HepG2 (cell line): ENCODE measurements around the gene PDIA5. TPM values are rescaled to one million over a fixed set of nuclear protein-coding genes. Genes with fewer than 3 reads are reported as not detected.

Experiments used
- ATAC-seq: fragments of 200-7000 bp; cut with Tn5 transposase; 3 replicates; pipeline ENCODE4 v1.9.1; 2020; ENCODE audit warnings: mild to moderate bottlenecking, moderate library complexity
- BruUV-seq: library from RNA; stranded (reverse); fragments of 400-500 nt; replicated peaks from 2 replicates; lab custom pipeline; 2021; lab: Mats Ljungman, UMichigan
- CTCF ChIA-PET: fragments of 300-600 bp; formaldehyde crosslinking; extraction: SDS; loops from one replicate; lab custom pipeline; 2021; ENCODE audit warnings: low total read pairs, inconsistent platforms, low intra/inter-chr PET ratio; lab: Yijun Ruan, JAX
- POLR2A ChIA-PET: fragments of 350-600 bp; sonication (Branson Sonifier 250); formaldehyde crosslinking; loops from one replicate; lab custom pipeline; 2020; ENCODE audit warnings: antibody characterized with exemption, inconsistent platforms; lab: Yijun Ruan, JAX
- DNase-seq: peaks from one replicate; pipeline ENCODE4 v3.0.0-alpha.2; 2015; ENCODE audit warnings: low spot score
- FAIRE-seq: peaks from 3 replicates; lab custom pipeline; 2011; peaks lifted over from hg19 to GRCh38; lab: Jason Lieb, UNC
- H2AFZ ChIP-seq: one replicate; pipeline ENCODE4 v1.6.1; 2011; ENCODE audit warnings: low read length, inconsistent platforms
- H3K27ac ChIP-seq: fragments of 300-600 bp; 3 replicates; pipeline ENCODE4 v1.8.0; 2011; ENCODE audit warnings: mixed run types, mild to moderate bottlenecking, mixed read lengths, low read length, inconsistent platforms; ENCODE audit not compliant: insufficient read depth; ENCODE audit errors: extremely low read length
- H3K27me3 ChIP-seq, 2 experiments: fragments of 200-600 bp in 1 of 2; 2 replicates in 1 of 2; 3 replicates in 1 of 2; pipeline versions ENCODE4 v1.6.0 to v1.8.0; 2011; ENCODE audit warnings: low read length in 2 of 2, mild to moderate bottlenecking in 2 of 2, moderate library complexity in 2 of 2, inconsistent platforms in 1 of 2; ENCODE audit not compliant: insufficient read depth in 2 of 2, control insufficient read depth in 1 of 2
- H3K36me3 ChIP-seq, 2 experiments: fragments of 200-600 bp in 1 of 2; replicated peaks in 1 of 2; 2 replicates in 1 of 2; 3 replicates in 1 of 2; pipeline versions ENCODE4 v1.5.1 to v1.8.0; 2011; ENCODE audit warnings: low read length in 2 of 2, inconsistent platforms in 1 of 2; ENCODE audit not compliant: insufficient read depth in 2 of 2, control insufficient read depth in 1 of 2
- H3K4me1 ChIP-seq: 2 replicates; pipeline ENCODE4 v1.5.1; 2012; ENCODE audit warnings: low read length, inconsistent platforms; ENCODE audit not compliant: insufficient read depth
- H3K4me2 ChIP-seq: 2 replicates; pipeline ENCODE4 v1.6.0; 2011; ENCODE audit warnings: low read depth, low read length, inconsistent platforms
- H3K4me3 ChIP-seq, 3 experiments: fragments of 200-600 bp in 1 of 3; sonication (generic), shearing (Covaris generic) in 1 of 3; replicated peaks in 1 of 3; 2 replicates each; pipeline ENCODE4 v1.5.1; 2011 to 2016; ENCODE audit warnings: low read length in 3 of 3, inconsistent platforms in 2 of 3, low read depth in 2 of 3, mild to moderate bottlenecking in 2 of 3, control low read depth in 1 of 3, mixed read lengths in 1 of 3; ENCODE audit not compliant: insufficient read depth in 1 of 3
- H3K79me2 ChIP-seq: one replicate; pipeline ENCODE4 v1.6.1; 2011; ENCODE audit warnings: low read length, inconsistent platforms; ENCODE audit not compliant: insufficient read depth
- H3K9ac ChIP-seq: 2 replicates; pipeline ENCODE4 v1.6.0; 2011; ENCODE audit warnings: mild to moderate bottlenecking, low read depth, low read length, inconsistent platforms; ENCODE audit not compliant: insufficient read depth
- H3K9me3 ChIP-seq: 2 replicates; pipeline ENCODE4 v1.5.1; 2012; ENCODE audit warnings: mild to moderate bottlenecking, low read length
- H4K20me1 ChIP-seq: 2 replicates; pipeline ENCODE4 v1.6.0; 2011; ENCODE audit warnings: inconsistent platforms, mild to moderate bottlenecking, low read length, moderate library complexity; ENCODE audit not compliant: insufficient read depth
- ATF7 ChIP-seq, 2 experiments: fragments of 450-650 bp in 1 of 2; sonication (generic) in 1 of 2; formaldehyde crosslinking in 1 of 2; IDR thresholded peaks; 2 replicates each; pipeline versions ENCODE4 v1.4.0 to v1.6.1; 2016 to 2020; ENCODE audit warnings: antibody characterized with exemption in 1 of 2, mild to moderate bottlenecking in 1 of 2, missing genetic modification reagents in 1 of 2
- BRD4 ChIP-seq: sonication (generic); formaldehyde crosslinking; IDR thresholded peaks from 2 replicates; pipeline ENCODE4 v1.4.0; 2020; ENCODE audit warnings: missing genetic modification reagents
- FOXJ3 ChIP-seq: sonication (generic); formaldehyde crosslinking; IDR thresholded peaks from 2 replicates; pipeline ENCODE4 v1.4.0; 2020; ENCODE audit warnings: missing genetic modification reagents, mild to moderate bottlenecking, borderline replicate concordance
- FOXK1 ChIP-seq: sonication (generic); formaldehyde crosslinking; IDR thresholded peaks from 2 replicates; pipeline ENCODE4 v1.4.0; 2020; ENCODE audit warnings: low read depth, missing genetic modification reagents, borderline replicate concordance
- FOXM1 ChIP-seq: sonication (generic); formaldehyde crosslinking; IDR thresholded peaks from 2 replicates; pipeline ENCODE4 v1.5.0; 2020; ENCODE audit warnings: missing genetic modification reagents
- GATAD2A ChIP-seq: IDR thresholded peaks from 2 replicates; pipeline ENCODE4 v1.6.1; 2016
- HMG20A ChIP-seq: IDR thresholded peaks from 2 replicates; pipeline ENCODE4 v1.6.1; 2016; ENCODE audit warnings: borderline replicate concordance
- IKZF4 ChIP-seq: sonication (generic); formaldehyde crosslinking; IDR thresholded peaks from 2 replicates; pipeline ENCODE4 v1.5.1; 2020; ENCODE audit warnings: borderline replicate concordance, mild to moderate bottlenecking, low read depth, missing genetic modification reagents; ENCODE audit errors: not compliant biosample characterization
- ISX ChIP-seq: sonication (generic); formaldehyde crosslinking; conservative IDR thresholded peaks from 2 replicates; pipeline ENCODE4 v1.5.0; 2020; ENCODE audit warnings: missing genetic modification reagents
- NR2F1 ChIP-seq, 2 experiments: fragments of 450-650 bp in 1 of 2; formaldehyde crosslinking in 1 of 2; IDR thresholded peaks; 2 replicates each; pipeline versions ENCODE4 v1.5.0 to v1.6.1; 2016 to 2020; ENCODE audit warnings: mild to moderate bottlenecking in 1 of 2, missing compliant biosample characterization in 1 of 2, missing genetic modification reagents in 1 of 2, moderate library complexity in 1 of 2
- ONECUT2 ChIP-seq: sonication (generic); formaldehyde crosslinking; IDR thresholded peaks from 2 replicates; pipeline ENCODE4 v1.4.0; 2020; ENCODE audit warnings: missing genetic modification reagents
- SOX5 ChIP-seq: IDR thresholded peaks from 2 replicates; pipeline ENCODE4 v1.6.1; 2016; ENCODE audit warnings: borderline replicate concordance
- SRSF9 ChIP-seq: fragments of 200-400 bp; formaldehyde crosslinking; IDR thresholded peaks from 2 replicates; pipeline ENCODE4 v1.6.1; 2018; ENCODE audit warnings: borderline replicate concordance, mild to moderate bottlenecking, low read depth, low read length; ENCODE audit not compliant: insufficient read depth, poor library complexity, severe bottlenecking
- ZNF136 ChIP-seq: sonication (generic); formaldehyde crosslinking; IDR thresholded peaks from 2 replicates; pipeline ENCODE4 v1.8.1; 2022; ENCODE audit warnings: low read depth, mild to moderate bottlenecking, moderate library complexity, missing genetic modification reagents
- ZNF143 ChIP-seq: sonication (generic); formaldehyde crosslinking; IDR thresholded peaks from 2 replicates; pipeline ENCODE4 v1.4.0; 2020; ENCODE audit warnings: missing genetic modification reagents
- ZNF546 ChIP-seq: sonication (generic); formaldehyde crosslinking; conservative IDR thresholded peaks from 2 replicates; pipeline ENCODE4 v1.8.1; 2023; ENCODE audit warnings: mild to moderate bottlenecking, missing genetic modification reagents
- ZNF777 ChIP-seq: sonication (generic); formaldehyde crosslinking; IDR thresholded peaks from 2 replicates; pipeline ENCODE4 v1.4.0; 2020; ENCODE audit warnings: missing genetic modification reagents
- ZNF782 ChIP-seq: sonication (generic); formaldehyde crosslinking; IDR thresholded peaks from 2 replicates; pipeline ENCODE4 v1.4.0; 2020; ENCODE audit warnings: missing genetic modification reagents, mild to moderate bottlenecking, borderline replicate concordance
- WGBS: methylation state at CpG from one replicate; pipeline ENCODE4 v1.1.6; 2017; ENCODE audit warnings: low lambda C conversion rate; 5-methylcytosine and 5-hydroxymethylcytosine counted together
- in situ Hi-C: cut with HindIII; loops from 2 replicates; pipeline ENCODE4 v1.10.0; 2017; ENCODE audit warnings: low pct_unique_long_range_greater_than_20kb; ENCODE audit not compliant: extremely low pct_ligation_motif_present
- intact Hi-C: fragments of 100-400 bp; cut with micrococcal nuclease; formaldehyde crosslinking; loops from one replicate; pipeline ENCODE4 v1.10.0; 2022; ENCODE audit not compliant: unreplicated experiment
- polyA plus RNA-seq, 8 experiments: library from polyadenylated mRNA; depleted of rRNA in 3 of 8; stranded (reverse) in 7 of 8; unstranded in 1 of 8; fragments of >200 nt; fragmentation: Illumina TruSeq in 4 of 8; extraction: Trizol in 4 of 8; gene quantifications; 2 replicates each; pipeline versions ENCODE4 v1.2.1 to v1.2.3, GENCODE V29; 2011 to 2016; ENCODE audit warnings: low read depth in 4 of 8, missing spikeins in 1 of 8, mixed read lengths in 1 of 8; ENCODE audit not compliant: insufficient read depth in 1 of 8
- total RNA-seq, 5 experiments: library from RNA; depleted of rRNA; stranded (reverse); fragments of >200 nt; fragmentation: Illumina TruSeq; extraction: Trizol; gene quantifications; 2 replicates each; pipeline ENCODE4 v1.2.3, GENCODE V29; 2016; ENCODE audit warnings: low read depth in 1 of 5
- TF ChIP-seq, protein P1 (sequence below): IDR thresholded peaks from 2 replicates; pipeline ENCODE4 v1.6.1; 2018; ENCODE audit warnings: missing genetic modification reagents
- TF ChIP-seq, protein P2 (sequence below): sonication (generic); formaldehyde crosslinking; IDR thresholded peaks from 2 replicates; pipeline ENCODE4 v1.4.0; 2020; ENCODE audit warnings: mild to moderate bottlenecking, missing genetic modification reagents
- TF ChIP-seq, protein P3 (sequence below): sonication (generic); formaldehyde crosslinking; conservative IDR thresholded peaks from 2 replicates; pipeline ENCODE4 v1.8.0; 2022; ENCODE audit warnings: mild to moderate bottlenecking, moderate library complexity, missing genetic modification reagents

PDIA5 gene
- total and polyA plus RNA-seq, 2 of the 13 experiments (the other 11 are each of a cell fraction or from before 2014, with no cell fraction given), result 51.3 to 74.3 TPM

DNA sequence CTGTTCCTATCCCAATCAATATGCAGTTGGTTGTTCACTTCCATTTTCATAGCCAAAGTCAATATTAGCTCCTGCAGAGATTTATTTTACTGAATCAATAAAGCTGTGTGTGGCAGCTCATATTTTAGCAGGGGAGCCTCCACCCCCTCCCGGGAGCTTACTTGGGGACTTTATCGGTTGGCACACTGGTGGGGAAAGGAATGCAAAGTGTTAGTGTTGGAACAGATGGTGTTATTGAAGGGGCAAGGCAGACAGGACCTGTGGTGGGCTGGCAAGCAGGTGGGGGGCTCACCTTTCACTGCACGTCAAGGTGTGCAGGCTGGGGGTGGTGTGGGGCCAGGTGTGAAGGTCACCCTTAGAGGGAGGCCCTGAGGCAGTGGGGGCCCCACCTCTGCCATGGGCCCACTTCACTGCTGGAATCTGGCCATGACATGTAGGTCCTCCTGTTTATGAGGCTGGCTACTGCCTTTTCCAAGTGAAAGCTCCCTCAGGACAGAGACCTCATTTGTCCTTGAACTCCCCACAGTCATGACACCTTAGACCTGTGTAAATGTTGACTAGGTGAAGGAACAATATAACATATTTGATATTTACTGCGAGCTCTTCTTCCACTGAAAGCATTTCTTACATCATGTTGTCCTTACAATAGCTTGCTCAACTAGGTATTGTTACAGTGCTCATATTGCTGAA is 90.9 kb downstream of the PDIA5 start:
- Histone ChIP-seq H3K9ac (no peak overlapping the region), H2AFZ (no peak overlapping the region), H3K4me3 (no peak overlapping the region), H3K36me3 (peaks cover 24 to 73% of the 10 kb centered on the region in 2 experiments), H3K27ac (peak overlapping the region; percentile 48), H3K4me2 (0 out of 2 replicates have a peak overlapping the region, but pooled peaks have one; percentile 2), H3K79me2 (no peaks in the 10 kb centered on the region), H3K27me3 (no peaks in the 10 kb centered on the region), H3K9me3 (no peaks in the 10 kb centered on the region), H4K20me1 (peaks cover 7% of the 10 kb centered on the region; the same call in 1 of the 2 replicates), H3K4me1 (peaks cover 26% of the 10 kb centered on the region)
- no TSS peak for BruUV-seq
- in situ Hi-C loops (no loop called here), intact Hi-C loops (no loop called here)
- DNase-seq (peak; percentile 72), ATAC-seq (peak; percentile 65), FAIRE-seq (no peak)
- POLR2A ChIA-PET, result interaction anchor here (1.4 to 2.2 kb wide), 4 partner anchors 14 to 90 kb away, joined by 3 to 15 read pairs (median 5); partner anchors contain the start of gene SEC22A
- CTCF ChIA-PET, result no interaction called here
- WGBS, result 20% methylated on average over 3 of the region's 4 CpGs
- TF ChIP-seq NR2F1 (CRISPR knock-in tag; IDR thresholded peaks at IDR 0.05) (peak; percentile 55 to 62; a peak in 3 of 4 replicates), FOXJ3 (CRISPR knock-in tag) (peak; percentile 13; the same call in 1 of the 2 replicates), FOXK1 (CRISPR knock-in tag) (peak; percentile 39; the same call in 1 of the 2 replicates), ZNF777 (CRISPR knock-in tag) (no peak), SOX5 (CRISPR knock-in tag) (peak; percentile 97), ZNF782 (CRISPR knock-in tag) (no peak), ONECUT2 (CRISPR knock-in tag) (peak; percentile 64; the same call in 1 of the 2 replicates), ZNF136 (CRISPR knock-in tag) (no peak), ISX (no peak), HMG20A (CRISPR knock-in tag) (peak; percentile 74; the same call in 1 of the 2 replicates), FOXM1 (CRISPR knock-in tag) (no peak), ZNF143 (CRISPR knock-in tag) (no peak), SRSF9 (no peak), BRD4 (no peak), IKZF4 (no peak), GATAD2A (peak; percentile 79), ATF7 (IDR thresholded peaks at IDR 0.05) (no peak), ATF7 (CRISPR knock-in tag; IDR thresholded peaks at IDR 0.05) (no peak), ZNF546 (CRISPR knock-in tag) (no peak)
- TF ChIP-seq, protein P1, sequence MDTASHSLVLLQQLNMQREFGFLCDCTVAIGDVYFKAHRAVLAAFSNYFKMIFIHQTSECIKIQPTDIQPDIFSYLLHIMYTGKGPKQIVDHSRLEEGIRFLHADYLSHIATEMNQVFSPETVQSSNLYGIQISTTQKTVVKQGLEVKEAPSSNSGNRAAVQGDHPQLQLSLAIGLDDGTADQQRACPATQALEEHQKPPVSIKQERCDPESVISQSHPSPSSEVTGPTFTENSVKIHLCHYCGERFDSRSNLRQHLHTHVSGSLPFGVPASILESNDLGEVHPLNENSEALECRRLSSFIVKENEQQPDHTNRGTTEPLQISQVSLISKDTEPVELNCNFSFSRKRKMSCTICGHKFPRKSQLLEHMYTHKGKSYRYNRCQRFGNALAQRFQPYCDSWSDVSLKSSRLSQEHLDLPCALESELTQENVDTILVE (CRISPR knock-in tag), result no peak
- TF ChIP-seq, protein P2, sequence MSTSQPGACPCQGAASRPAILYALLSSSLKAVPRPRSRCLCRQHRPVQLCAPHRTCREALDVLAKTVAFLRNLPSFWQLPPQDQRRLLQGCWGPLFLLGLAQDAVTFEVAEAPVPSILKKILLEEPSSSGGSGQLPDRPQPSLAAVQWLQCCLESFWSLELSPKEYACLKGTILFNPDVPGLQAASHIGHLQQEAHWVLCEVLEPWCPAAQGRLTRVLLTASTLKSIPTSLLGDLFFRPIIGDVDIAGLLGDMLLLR (CRISPR knock-in tag), result no peak
- TF ChIP-seq, protein P3, sequence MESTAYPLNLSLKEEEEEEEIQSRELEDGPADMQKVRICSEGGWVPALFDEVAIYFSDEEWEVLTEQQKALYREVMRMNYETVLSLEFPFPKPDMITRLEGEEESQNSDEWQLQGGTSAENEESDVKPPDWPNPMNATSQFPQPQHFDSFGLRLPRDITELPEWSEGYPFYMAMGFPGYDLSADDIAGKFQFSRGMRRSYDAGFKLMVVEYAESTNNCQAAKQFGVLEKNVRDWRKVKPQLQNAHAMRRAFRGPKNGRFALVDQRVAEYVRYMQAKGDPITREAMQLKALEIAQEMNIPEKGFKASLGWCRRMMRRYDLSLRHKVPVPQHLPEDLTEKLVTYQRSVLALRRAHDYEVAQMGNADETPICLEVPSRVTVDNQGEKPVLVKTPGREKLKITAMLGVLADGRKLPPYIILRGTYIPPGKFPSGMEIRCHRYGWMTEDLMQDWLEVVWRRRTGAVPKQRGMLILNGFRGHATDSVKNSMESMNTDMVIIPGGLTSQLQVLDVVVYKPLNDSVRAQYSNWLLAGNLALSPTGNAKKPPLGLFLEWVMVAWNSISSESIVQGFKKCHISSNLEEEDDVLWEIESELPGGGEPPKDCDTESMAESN, result no peak
